ENCODE measurements around the gene DAPK1.

DAPK1 gene

DNA sequence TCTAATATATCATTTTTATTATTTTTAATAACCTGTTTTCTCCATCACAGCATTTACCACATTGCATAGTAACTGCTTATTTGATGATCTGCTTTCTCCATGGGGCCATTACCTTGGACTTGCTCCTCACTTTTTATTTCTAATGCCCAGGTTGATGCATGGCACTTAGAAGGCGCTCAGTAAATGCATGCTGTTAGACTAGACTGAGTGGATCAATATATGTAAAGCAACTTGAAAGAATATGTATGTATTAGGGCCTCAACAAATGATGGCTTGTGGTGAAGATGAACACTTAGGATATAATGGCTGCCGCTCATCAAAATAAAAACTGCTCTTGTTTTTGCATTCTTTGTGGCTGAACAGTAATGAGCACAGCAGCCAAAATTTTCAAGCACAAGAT, 5.8 kb downstream of the DAPK1 start:
- TF ChIP-seq, protein P1, sequence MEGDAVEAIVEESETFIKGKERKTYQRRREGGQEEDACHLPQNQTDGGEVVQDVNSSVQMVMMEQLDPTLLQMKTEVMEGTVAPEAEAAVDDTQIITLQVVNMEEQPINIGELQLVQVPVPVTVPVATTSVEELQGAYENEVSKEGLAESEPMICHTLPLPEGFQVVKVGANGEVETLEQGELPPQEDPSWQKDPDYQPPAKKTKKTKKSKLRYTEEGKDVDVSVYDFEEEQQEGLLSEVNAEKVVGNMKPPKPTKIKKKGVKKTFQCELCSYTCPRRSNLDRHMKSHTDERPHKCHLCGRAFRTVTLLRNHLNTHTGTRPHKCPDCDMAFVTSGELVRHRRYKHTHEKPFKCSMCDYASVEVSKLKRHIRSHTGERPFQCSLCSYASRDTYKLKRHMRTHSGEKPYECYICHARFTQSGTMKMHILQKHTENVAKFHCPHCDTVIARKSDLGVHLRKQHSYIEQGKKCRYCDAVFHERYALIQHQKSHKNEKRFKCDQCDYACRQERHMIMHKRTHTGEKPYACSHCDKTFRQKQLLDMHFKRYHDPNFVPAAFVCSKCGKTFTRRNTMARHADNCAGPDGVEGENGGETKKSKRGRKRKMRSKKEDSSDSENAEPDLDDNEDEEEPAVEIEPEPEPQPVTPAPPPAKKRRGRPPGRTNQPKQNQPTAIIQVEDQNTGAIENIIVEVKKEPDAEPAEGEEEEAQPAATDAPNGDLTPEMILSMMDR (IDR thresholded peaks at IDR 0.05; ENCODE audit: unreplicated experiment in 3 of 3): no peak
- no peak overlapping the region for H3K4me3 Mint-ChIP-seq
- H3K9me3 Mint-ChIP-seq: no peaks in the 10 kb centered on the region
- H3K27me3 Mint-ChIP-seq (ENCODE audit: low read depth): peaks cover 6% of the 10 kb centered on the region
- H3K4me1 Mint-ChIP-seq: peaks cover 37% of the 10 kb centered on the region
- no peak overlapping the region for H3K27ac Mint-ChIP-seq
- H3K36me3 Mint-ChIP-seq (ENCODE audit: low read depth): peaks cover 55% of the 10 kb centered on the region

DNA sequence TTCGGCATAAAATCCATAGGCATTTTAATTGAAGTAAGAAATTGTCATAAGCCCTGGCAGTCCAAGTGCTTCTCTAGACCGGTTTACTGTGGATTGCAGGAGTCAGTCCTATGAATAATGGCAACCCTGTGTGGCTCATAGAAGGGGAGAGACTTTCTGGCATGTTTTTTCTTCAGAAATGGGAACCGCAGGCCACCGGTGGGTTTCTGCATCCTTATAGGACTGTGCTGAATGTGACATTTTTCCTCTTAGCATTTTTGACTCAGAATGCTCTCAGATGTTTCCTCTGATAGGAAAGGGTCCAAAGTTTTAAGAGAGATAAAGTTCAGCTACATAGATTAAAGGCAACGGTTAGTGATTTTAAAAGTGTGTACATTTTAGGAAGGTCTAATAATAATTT, 6.3 kb downstream of the DAPK1 start:
- TF ChIP-seq, protein P1 (IDR thresholded peaks at IDR 0.05; ENCODE audit: unreplicated experiment in 3 of 3): no peak
- Mint-ChIP-seq H3K4me1 (peaks cover 37% of the 10 kb centered on the region), H3K36me3 (ENCODE audit: low read depth) (peaks cover 60% of the 10 kb centered on the region), H3K4me3 (no peak overlapping the region), H3K27me3 (ENCODE audit: low read depth) (peaks cover 2% of the 10 kb centered on the region), H3K27ac (peak overlapping the region in 1 of 3 experiments; percentile 18), H3K9me3 (no peaks in the 10 kb centered on the region)

DNA sequence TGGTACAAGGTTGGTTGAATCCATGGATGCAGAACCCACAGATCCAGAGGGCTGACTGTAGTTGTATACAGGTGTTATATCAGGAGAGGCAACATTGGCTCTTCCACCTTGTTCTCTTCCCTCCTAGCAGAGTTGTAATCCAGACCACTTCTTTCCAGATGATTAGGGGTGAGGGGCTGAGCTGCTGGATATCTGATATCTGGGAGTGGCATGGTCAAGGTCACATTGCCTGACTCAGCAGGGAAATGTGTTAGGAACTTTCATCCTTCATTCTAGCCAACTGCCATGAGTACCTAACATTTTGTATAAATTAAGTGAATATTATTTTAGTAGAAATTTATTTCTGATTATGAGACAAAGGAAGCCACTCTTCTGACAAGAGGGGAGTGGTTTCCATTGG, 7.3 kb downstream of the DAPK1 start:
- no peaks in the 10 kb centered on the region for H3K27me3 Mint-ChIP-seq (ENCODE audit: low read depth)
- no peak overlapping the region for H3K4me3 Mint-ChIP-seq
- H3K27ac Mint-ChIP-seq: no peak overlapping the region
- TF ChIP-seq, protein P1 (IDR thresholded peaks at IDR 0.05; ENCODE audit: unreplicated experiment in 3 of 3): no peak
- H3K36me3 Mint-ChIP-seq (ENCODE audit: low read depth): peaks cover 62% of the 10 kb centered on the region
- H3K4me1 Mint-ChIP-seq: peaks cover 33% of the 10 kb centered on the region
- no peaks in the 10 kb centered on the region for H3K9me3 Mint-ChIP-seq

DNA sequence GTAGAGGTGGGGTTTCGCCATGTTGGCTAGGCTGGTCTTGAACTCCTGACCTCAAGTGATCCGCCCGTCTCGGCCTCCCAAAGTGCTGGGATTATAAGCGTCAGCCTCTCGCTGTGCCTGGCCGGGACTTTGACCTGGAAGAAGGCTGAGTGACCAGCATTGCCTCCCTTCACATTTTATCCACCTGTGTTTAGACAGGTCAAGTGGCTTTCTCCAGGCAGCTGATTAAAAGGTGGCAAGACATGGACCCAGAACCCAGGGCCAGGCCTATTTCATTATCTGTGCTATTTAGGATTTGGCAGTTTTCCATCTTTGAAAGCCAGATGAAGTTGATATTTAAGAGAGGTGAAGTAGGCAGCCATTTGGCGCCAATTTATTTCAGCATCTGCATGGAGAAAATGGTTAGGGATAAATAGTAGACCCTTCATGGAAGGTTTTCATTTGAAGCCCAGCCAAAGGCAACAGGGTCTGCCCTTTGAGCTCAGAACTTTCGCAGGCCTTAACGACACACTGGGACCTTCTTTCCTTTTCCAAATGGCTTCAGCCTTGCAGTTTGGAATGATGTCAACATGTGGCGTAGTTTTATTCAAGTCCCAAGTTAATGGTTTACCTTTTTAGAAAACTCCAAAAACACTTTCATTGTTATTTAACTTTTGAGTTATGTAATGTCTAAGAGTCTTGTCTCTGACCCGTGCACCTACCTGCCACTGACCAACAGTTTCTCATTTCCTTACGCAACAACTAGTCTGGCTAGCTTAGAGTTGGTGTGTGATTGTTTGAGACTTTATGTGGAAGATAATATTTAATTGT, 8.4 kb downstream of the DAPK1 start:
- Mint-ChIP-seq H3K9me3 (no peaks in the 10 kb centered on the region), H3K4me3 (no peak overlapping the region), H3K4me1 (peaks cover 22% of the 10 kb centered on the region), H3K27ac (no peak overlapping the region), H3K36me3 (ENCODE audit: low read depth) (peaks cover 65% of the 10 kb centered on the region), H3K27me3 (ENCODE audit: low read depth) (no peaks in the 10 kb centered on the region)
- TF ChIP-seq, protein P1 (IDR thresholded peaks at IDR 0.05; ENCODE audit: unreplicated experiment in 3 of 3): no peak

DNA sequence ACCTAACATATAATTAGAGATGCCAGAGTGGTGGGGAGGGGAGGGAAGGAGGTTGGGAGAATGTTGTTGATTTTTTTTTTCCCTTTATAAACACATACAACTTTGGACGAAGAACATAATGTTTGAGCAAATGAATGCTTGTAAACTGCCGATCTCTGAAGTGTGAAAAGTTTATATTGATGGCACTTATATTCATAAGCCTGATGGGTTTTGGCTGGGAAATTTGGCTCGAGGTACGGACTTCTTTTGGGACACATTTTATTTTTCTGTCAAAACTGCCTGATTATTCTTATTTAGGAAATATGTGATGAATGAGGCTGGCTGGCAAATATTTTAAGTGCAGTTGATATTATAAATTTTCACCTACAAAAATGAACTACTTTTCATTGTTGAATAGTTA, 9.9 kb downstream of the DAPK1 start:
- no peaks in the 10 kb centered on the region for H3K9me3 Mint-ChIP-seq
- H3K27me3 Mint-ChIP-seq (ENCODE audit: low read depth): no peaks in the 10 kb centered on the region
- H3K36me3 Mint-ChIP-seq (ENCODE audit: low read depth): peaks cover 69% of the 10 kb centered on the region
- H3K4me1 Mint-ChIP-seq: peaks cover 18% of the 10 kb centered on the region
- H3K4me3 Mint-ChIP-seq: no peak overlapping the region
- H3K27ac Mint-ChIP-seq: no peak overlapping the region
- TF ChIP-seq, protein P1 (IDR thresholded peaks at IDR 0.05; ENCODE audit: unreplicated experiment in 3 of 3): no peak

DNA sequence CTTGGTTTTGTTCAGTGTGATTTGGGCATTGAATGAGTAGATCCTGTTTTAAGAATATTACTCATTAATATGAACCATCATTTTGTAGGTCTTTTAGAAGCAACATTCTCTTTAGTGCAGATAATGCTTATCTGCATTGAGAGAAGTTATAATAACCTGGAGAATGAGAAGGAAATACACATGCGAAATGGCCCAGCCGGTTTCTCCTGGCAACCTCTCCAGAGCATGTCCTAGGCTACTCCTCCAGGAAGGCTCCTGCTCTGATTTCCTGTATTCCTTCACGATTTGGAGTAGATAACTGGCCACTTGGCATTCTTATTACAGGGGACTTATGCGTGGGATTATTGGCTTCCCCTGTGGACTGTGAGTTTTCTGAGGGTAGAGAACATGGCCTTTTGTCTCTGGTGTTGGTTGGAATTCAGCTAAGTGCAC, 12.6 kb downstream of the DAPK1 start:
- Mint-ChIP-seq H3K36me3 (ENCODE audit: low read depth) (peaks cover 65% of the 10 kb centered on the region), H3K27ac (no peak overlapping the region), H3K27me3 (ENCODE audit: low read depth) (no peaks in the 10 kb centered on the region), H3K4me3 (no peak overlapping the region), H3K9me3 (no peaks in the 10 kb centered on the region), H3K4me1 (peaks cover 16% of the 10 kb centered on the region)
- TF ChIP-seq, protein P1 (IDR thresholded peaks at IDR 0.05; ENCODE audit: unreplicated experiment in 3 of 3): no peak
